SH-SY5Y (cell line): Measurements from ENCODE around the gene GRAP2.

ENCODE experiments used
- GATA2 ChIP-seq: IDR thresholded peaks from 2 replicates; pipeline ENCODE4 v1.6.1; 2011; ENCODE audit warnings: mild to moderate bottlenecking, low read depth, low read length
- GATA3 ChIP-seq: IDR thresholded peaks from 2 replicates; pipeline ENCODE4 v1.6.1; 2011; ENCODE audit warnings: low read depth, mild to moderate bottlenecking, low read length, moderate library complexity

GRAP2 gene

DNA sequence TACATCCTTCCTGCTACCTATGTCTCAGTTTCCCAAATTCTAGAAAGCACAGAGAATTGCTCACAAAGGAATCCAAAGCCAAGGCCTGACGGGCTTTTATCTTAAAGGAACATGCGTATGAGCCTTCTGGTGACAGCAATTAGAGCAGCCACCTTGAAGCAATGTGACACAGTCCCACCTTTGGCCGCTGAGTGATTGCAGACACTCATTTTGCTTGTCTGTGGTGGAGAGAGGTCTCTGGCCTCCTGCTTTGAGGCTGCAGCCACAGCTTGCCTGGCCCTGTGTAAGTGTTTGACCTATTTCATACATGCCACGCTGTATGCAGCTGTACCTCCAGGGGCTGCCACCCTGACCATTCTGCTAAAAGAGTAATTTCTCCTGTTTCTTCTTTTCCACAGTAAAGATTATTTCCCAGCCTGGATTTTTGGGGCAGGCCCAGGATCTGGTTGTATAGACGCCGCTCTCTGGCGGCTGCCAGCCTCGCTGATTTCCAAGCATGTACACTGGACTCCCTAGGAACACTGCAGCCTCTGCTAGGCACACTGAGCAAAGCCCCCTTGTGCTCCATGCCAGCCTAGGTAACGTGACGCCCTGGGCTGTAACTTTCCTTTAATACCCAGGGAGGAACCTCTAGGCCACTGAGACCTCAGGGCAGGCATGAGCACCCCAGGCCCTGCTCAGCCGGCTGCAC is 58.2 kb downstream of the GRAP2 start:
- TF ChIP-seq GATA2 = no peak
- TF ChIP-seq GATA3 = no peak

DNA sequence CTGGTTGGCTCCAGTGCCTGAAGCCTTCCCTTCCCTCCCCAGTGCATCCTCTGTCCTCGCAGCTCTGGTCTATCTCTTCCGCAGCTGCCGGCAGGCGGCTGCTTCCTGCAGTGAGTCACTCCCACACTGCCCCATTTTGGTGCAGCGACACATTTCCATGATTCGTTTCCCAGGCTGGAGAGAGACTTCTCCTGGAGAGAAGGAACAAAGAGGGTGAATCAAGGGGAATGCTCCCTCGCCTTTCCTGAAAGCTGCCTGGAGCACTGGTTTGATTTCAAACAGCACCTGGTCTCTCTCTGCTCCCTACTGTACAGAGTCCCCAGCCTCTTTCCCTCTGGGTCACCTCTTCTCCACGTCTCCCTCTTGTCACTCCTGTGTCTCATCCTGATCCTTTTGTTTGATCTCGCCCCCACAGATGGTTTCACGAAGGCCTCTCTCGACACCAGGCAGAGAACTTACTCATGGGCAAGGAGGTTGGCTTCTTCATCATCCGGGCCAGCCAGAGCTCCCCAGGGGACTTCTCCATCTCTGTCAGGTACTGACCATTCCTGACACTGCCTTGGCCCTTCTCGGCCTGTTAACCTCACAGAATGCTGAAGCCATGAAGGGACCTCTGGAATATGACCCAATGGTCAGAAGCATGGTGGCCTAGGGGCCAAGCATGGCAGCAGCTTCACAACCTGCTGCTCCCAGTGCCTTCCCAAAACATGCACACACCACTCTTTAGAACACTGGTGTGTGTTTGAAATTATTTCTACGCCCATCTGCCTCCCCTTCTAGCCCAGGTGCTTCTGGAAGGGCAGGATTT is 59.0 kb downstream of the GRAP2 start, which contains the start of gene TMA7B:
TSS of gene TMA7B (plus strand) at position 758 of the 808 bp plus-strand sequence. CDS start 3,978 bp downstream, outside the sequence.
- no peak for TF ChIP-seq GATA3
- TF ChIP-seq GATA2 = no peak

DNA sequence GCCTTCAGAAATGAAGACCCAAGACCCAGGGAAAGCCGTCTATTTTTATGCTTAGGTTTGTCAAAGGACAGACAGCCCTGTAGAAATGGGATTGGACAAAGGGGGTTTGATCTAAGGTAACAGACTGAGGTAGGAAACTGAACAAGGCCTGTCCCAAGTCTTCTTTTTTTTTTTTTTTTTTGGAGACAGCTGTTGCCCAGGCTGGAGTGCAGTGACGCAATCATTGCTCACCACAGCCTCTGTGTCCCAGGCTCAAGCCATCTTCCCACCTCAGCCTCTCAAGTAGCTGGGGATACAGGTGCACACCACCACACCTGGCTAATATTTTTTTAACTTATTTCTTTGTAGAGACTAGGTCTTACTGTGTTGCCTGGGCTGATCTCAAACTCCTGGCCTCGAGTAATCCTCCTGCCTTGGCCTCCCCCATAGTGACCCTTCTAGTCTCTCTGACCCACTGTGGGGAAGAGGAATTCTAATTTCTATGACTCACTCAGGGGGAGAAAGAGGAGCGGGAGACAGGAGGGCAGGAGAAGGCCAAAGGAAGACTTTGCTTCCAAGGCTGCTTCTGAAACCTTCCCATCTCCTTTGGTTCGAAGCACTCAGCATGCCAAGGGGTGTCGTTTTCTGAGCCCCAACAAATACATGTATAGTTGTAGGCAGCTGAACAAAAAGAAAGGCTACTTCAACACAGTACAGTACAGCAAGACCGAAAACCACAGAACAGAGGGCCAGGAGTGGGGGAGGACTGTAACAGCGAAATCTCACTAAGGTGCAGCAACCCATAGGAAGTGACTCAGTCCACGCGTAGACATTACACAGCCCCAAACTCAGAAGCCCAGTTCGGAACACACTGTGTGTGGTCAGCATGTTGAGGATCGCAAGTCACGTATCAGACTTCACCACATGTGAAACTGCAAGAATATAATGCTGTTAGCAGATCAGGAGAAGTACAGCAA is 60.2 kb downstream of the GRAP2 start:
- TF ChIP-seq GATA3 = no peak
- TF ChIP-seq GATA2 = no peak

DNA sequence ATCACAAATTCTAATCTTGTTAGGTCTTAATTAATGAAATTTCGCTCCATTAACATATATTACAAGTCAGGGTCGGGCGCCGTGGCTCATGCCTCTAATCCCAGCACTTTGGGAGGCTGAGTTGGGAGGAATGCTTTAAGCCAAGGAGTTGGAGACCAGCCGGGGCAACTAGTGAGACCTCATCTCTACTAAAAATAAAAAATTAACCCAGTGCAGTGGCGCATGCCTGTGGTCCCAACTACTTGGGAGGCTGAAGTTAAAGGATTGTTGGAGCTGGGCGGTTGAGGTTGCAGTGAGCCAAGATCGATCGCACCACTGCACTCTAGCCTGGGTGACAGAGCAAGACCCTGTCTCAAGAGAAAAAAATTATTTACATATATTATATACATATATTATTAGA is 61.2 kb downstream of the GRAP2 start:
- TF ChIP-seq GATA3 (no peak), GATA2 (no peak)

DNA sequence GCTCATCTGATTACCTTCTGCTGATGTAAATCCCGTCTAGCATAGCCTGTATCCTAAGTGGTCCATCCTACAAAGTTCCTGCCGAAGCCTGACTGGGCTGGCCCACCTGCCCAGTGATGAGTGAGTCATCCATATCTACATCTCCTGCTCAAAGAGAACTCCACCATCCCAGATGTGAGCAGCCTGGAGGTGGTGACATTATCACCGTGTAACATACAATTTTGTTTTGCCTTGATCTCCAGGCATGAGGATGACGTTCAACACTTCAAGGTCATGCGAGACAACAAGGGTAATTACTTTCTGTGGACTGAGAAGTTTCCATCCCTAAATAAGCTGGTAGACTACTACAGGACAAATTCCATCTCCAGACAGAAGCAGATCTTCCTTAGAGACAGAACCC is 64.9 kb downstream of the GRAP2 start:
- TF ChIP-seq GATA3 = no peak
- TF ChIP-seq GATA2 = no peak

DNA sequence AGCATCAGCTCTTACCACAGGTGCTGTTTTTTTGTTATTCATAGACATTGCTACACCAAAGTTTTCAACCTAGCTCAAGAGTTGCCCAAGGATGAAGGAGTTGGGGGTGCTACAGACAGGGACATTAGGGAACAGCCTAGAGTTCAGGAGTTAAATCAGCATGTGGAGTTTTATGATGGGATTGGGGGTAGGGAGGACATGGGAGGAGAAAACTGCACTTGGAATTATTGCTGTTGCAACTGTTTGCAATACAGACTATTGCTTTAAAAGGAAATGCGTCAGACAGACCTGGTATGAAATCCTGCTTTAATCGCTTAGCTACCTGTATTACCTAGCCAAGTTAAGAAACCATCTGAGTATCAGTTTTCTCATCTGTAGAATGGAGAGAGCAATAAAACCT is 65.6 kb downstream of the GRAP2 start:
- no peak for TF ChIP-seq GATA3
- no peak for TF ChIP-seq GATA2

DNA sequence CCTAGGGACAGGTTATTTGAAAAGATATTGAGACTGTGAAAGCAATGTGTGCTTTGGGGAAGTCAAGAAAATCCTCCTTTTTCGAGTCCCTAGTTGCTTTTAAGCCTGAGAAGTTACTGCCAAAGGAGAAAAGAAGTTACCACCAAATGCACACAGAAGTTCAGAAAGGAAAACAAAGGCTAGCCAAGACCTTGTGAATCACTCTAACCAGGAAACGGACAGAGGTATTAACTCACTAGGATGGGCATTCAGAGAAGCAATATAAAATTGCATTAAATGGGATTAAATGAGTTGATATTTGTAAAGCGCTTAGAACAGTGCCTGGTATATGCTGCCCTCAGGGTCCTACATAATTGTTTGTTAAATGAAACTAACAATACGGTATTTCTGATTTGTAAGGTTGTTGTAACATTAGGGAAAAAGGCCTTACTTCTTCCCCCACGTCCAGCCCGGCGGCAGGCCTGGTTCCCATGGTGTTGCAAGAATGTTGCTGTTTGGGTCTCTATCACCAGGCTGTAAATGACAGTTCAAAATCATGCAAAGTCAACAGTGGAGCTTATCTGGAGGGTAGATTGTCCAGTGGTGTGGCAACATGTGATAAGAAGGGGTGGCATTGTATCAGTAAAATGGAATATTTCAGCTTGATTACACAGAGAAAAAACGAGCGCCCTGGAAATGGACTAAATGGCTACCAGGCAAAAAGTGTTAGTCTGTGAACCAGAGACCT is 66.4 kb downstream of the GRAP2 start:
- TF ChIP-seq GATA2 (no peak), GATA3 (no peak)

DNA sequence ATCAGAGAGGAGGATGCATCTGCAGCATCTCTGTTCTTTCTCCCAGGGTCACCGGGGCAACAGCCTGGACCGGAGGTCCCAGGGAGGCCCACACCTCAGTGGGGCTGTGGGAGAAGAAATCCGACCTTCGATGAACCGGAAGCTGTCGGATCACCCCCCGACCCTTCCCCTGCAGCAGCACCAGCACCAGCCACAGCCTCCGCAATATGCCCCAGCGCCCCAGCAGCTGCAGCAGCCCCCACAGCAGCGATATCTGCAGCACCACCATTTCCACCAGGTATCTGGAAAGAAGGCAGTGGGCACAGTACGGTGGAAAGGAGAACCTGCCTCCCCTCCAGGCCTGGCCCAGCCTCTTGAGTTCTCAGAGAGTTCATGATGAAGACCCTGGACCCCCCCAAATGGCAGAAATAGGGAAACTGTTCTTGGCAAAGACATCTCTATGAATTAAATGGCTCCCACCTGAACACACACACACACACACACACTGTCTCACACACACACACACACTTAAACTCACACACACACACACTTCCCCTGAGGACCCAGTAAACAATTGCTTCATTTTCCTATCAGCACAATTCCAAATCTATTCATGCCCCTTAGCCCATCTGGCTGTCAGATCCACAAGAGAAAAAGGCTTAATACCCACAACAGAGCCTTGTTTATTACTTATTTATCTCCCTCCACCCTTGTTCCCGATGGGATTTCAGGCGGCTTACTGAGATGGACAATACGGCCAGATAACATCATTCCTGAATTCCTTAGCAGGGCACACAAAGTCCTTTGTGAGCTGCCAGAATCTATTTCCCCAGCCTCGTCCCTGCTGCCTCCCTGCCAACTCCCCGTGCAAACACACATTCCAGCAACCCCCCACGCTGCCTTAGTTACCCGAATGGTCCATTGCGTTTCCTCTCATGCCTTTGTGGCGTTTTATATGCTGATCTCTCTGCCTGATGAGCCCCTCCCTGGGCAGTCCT is 67.4 kb downstream of the GRAP2 start:
- no peak for TF ChIP-seq GATA3
- TF ChIP-seq GATA2 = no peak

DNA sequence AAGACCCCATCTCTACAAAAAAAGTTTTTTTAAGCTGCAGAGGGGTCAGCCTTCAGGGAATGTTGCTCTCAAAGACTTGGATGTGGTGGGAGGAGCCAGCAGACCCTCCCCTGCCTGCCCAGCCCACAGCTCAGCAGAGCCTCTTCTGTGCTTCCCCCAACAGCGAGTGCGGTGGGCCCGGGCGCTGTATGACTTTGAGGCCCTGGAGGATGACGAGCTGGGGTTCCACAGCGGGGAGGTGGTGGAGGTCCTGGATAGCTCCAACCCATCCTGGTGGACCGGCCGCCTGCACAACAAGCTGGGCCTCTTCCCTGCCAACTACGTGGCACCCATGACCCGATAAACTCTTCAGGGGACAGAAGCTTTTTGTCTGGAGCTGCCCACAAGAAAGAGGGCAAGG is 69.9 kb downstream of the GRAP2 start:
- TF ChIP-seq GATA3 (no peak), GATA2 (no peak)

DNA sequence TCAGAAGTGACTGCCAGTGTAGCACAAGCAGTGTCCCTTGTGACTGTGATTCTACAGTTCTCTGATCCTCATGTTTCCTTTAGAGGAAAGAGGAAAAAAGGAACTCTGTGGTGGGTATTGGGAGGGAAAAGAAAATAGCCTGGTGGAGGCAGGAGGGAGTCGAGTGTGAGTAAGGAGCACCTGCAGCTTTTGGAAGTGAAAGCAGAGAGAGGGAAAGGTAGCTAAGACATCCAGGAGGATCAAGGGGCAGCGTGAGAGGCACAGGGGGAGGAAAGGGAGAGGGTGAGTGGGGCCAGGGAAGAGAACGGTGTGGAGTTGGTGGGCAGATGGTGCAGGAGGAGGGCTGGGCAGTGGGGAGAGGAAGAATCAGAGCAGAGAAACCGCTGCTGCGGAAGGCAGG is 71.8 kb downstream of the GRAP2 start:
- no peak for TF ChIP-seq GATA3
- no peak for TF ChIP-seq GATA2

DNA sequence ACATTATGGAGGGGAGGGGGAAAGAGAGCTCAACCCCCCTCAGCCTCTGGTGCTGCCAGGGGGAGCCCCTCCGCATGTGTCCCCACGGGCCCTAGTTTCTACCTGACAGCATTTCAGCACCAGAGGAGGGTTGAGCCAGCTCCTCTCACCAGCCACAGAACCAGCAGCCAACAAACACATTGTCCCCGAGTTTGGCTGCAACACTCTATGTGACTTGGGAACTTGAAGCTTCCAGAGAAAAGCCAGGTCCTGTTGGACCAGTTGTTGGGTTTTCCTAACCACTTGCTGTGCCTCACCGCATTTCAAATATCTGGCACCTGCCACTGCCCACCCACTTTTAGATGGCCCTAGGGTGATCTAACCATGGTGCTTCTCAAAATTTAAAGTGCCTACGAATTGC is 72.8 kb downstream of the GRAP2 start:
- TF ChIP-seq GATA3 (no peak), GATA2 (no peak)

DNA sequence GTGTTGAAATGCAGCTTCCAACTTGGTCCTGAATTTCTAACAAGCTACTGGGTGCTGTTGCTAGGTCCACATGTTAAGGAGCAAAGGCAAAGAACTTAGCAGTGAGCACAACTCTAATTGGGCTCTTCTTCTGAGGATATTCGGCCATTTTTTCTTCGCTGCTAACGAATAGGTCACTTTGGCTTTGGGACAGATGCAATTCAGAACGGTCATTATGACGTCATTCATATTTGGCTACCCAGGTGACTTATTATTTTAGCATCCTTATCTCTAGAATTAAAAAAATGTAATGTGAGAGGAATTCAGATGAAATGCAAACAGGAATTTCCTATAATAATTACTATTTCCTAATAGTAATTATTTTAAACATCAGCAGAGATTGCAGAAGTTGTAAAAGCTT is 73.2 kb downstream of the GRAP2 start:
- no peak for TF ChIP-seq GATA3
- TF ChIP-seq GATA2 = no peak

DNA sequence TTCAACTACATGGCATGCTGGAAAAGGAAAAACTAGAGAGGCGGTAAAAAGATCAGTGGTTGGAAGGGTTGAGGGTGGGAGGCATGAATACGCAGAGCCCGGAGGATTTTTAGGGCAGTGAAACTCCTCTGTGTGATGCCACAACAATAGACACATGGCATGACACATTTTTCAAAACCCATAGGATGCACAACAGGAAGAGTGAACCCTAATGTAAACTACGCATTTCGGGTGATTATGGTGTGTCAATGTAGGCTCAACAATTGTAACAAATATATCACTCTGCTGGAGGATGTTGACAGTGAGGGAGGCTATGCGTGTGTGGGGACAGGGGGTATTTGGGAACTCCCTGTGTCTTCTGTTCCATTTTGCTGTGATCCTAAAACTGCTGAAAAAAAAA is 78.2 kb downstream of the GRAP2 start:
- TF ChIP-seq GATA3 (no peak), GATA2 (no peak)
